Skin of body (tissue), 2 donors: Measurements from ENCODE around the gene PSMA7. TPM values are rescaled to one million over a fixed set of nuclear protein-coding genes. Genes with fewer than 3 reads are reported as not detected.

Experiments
- DNase-seq: peaks from one replicate; lab custom pipeline; 2025; lab: John Stamatoyannopoulos, UW
- total RNA-seq: library from RNA; depleted of rRNA; stranded (reverse); fragments of >200 nt; gene quantifications from one replicate; pipeline ENCODE4 v1.2.3, GENCODE V29; 2014

PSMA7 gene
- total RNA-seq, 1 donor from 2014 or later: 107 TPM

- DNase-seq: no peak
Observed at GRCh38 chr20:62172666-62173065, 29.5 kb upstream of the PSMA7 start.

DNA sequence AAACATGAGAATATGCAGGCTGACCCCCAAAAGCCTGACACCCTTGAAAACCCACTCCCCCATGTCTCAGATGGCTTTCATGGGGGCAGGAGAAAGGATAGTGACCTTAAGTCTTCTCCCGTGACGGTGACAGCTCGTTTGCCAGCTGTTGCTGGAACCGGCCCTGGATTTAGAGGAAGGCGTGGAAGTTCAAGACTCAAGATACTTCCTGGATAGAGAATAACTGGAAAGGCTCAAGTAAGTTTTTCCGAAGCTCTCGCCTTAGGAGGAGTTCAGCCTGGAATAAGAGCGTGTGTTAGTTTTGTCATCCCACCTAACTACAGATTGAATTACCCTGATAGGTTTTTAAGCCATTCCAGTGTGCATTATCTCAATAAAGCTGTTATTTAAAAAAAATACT is 28.1 kb upstream of the PSMA7 start:
- DNase-seq: no peak

GRCh38 chr20:62170536-62170935 is 27.3 kb upstream of the PSMA7 start:
- DNase-seq: no peak

DNA sequence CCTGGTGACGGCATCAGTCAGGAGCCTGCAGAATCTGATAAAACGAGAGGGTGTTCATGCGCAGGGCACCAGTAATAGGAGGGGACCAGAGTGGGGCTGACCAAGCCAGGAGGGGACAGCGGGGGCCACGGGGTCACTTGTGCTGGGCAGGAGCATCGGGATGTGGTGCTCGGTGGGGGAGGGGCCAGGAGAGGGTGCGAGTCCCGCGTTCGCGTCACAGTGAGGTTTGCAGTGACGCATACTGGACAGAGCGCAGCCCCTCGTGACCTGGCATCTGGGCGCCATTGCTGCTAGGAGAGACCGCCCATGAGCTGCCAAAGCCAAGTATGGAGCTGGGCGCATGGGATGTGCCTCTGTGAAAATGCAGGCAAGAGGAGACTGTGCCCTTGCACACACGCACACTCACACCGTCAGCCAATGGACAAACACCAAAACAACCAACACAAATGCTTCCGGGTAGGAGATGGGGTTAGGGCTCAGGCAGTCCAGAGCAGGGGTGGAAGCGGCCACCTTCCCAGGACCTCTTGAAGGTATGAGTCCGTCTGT is 25.8 kb upstream of the PSMA7 start:
- DNase-seq: no peak

DNA sequence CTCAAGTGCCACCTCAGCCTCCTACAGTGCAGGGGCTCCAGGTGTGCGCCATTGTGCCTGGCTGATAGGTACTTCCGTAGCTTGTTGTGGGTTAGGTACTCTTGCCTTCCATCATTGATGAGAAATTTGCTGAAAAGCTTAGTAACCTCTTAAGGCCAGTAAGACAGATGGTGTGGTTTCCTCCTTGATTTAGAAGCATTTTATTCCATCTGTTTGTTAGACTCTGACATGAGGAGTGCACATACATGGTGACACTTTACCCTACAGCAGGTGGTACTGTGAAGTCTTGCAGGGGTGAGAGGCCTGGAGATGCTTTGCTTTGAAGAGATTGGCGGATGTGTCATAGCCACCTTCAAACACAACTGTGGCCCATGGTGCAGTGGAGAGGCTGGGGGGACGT is 24.9 kb upstream of the PSMA7 start:
- DNase-seq: no peak

GRCh38 chr20:62167474-62167873 is 24.3 kb upstream of the PSMA7 start:
- no peak for DNase-seq

DNA sequence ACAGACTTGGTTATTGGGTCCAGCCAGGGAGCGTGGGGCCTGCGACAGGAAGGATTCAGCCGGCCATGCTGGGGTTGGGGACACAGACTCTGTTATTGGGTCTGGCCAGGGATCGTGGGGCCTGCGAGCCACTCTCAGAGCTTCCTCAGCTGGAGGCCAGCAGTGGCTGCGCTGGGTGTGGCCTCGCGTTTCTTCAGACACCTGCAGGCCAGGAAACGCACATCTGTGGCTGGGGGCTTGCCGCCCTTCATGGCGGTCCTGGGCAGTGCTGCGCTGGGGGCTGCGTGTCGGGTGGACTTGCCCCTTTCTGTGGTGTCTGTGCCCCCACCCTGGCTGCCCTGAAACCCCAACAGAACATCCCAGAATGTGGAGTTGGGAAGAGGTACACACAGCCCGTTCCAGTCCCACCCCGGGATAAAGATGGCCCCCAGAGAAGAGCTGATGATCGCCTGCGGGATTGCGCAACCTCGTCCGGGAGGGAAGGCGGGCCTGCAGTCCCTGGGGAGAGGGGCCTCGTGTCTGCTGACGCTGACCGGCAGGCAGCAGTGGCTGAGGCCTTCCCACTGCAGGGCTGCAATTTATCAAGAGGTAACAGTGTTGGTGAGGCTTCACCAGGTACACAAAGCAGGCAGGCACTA is 22.7 kb upstream of the PSMA7 start:
- DNase-seq: no peak

- DNase-seq: no peak
Observed at GRCh38 chr20:62164879-62165761, 21.9 kb upstream of the PSMA7 start.

DNA sequence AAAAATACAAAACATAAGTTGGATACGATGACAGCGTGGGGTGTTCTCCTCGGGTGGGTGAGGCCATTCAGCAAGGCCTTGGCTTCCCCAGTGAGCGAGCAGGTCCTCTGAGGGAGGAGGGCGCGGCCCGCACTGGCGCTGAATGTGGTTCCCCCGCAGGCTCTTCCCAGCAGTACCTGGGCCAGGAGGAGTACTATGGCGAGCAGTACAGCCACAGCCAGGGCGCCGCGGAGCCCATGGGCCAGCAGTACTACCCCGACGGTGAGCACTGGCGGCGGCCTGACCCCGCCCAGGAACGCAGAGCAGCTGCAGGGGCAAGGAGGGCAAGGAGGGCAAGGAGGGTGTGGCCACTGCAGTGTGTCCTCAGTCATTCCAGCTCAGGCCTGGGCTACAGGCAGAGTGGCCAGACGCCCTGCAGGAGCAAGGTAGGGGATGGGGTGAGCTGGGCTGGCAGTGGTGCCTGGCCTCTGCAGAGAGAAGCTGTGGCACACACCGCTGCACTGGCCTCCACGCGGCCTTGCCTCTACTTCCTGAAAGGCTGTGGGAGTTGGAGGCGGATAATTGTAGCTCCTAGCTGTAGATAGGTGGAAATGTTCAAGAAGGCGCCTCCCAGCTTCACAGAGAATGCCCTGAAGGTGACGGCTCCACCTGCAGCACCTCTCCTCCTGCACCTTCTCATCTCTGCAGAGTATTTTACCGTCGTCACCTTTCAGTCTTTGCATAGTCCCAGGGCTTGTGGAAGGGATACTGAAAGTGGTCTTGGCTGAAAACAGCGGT is 21.0 kb upstream of the PSMA7 start:
- DNase-seq: no peak

DNA sequence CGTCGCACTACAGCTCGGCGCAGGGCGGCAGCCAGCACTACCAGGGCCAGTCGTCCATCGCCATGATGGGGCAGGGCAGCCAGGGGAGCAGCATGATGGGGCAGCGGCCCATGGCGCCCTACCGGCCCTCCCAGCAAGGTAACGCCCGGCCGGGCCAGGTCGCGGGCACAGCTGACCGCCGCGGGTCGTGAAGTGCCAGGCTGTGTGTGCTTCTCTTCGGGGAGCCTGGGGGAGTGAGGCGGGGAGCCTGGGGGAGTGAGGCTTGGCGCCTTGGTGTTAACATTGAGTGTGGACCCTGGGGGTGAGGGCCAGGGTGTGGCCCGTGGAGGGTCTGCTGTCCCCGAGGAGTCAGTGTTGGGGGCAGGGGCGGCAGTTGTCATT is 20.3 kb upstream of the PSMA7 start:
- DNase-seq: no peak

GRCh38 chr20:62162765-62163484 is 19.7 kb upstream of the PSMA7 start:
- no peak for DNase-seq

DNA sequence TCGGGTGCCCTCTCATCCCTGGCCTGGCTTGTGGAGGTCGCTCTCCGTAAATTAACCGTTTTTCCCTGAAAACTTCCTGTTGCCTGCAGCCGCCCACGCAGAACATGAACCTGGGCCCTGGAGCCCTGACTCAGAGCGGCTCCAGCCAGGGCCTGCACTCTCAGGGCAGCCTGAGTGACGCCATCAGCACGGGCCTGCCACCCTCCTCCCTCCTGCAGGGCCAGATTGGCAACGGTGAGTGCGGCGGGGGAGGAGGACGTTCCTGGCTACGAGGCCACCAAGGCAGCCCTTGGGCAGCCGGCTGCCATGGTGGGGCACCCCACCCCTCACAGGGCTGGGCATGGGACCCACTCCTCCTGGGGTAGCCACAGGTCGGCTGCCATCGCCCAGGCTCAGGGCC is 18.2 kb upstream of the PSMA7 start:
- DNase-seq: no peak

DNA sequence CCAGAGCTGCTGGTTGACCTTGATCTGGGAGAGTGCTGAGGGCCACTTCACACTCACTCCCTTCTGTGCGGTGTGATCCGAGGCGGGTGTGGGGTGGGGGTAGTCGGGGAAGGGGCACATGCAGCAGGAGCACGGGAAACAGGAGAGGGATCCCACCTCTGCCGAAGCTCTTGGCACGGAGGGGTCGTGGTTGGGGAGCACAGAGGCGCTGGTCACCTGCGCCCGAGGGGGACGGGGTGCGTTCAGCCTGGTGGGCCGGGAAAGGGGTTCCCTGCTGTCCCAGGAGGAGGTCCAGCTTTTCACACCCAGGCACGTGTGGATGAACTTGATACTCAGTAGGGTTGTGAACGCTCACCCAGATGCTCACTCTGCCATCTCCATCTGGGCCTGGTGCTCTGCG is 17.7 kb upstream of the PSMA7 start:
- DNase-seq: no peak

- no peak for DNase-seq
Observed at GRCh38 chr20:62160253-62160652, 17.1 kb upstream of the PSMA7 start.

- no peak for DNase-seq
Observed at GRCh38 chr20:62159839-62160238, 16.6 kb upstream of the PSMA7 start.

DNA sequence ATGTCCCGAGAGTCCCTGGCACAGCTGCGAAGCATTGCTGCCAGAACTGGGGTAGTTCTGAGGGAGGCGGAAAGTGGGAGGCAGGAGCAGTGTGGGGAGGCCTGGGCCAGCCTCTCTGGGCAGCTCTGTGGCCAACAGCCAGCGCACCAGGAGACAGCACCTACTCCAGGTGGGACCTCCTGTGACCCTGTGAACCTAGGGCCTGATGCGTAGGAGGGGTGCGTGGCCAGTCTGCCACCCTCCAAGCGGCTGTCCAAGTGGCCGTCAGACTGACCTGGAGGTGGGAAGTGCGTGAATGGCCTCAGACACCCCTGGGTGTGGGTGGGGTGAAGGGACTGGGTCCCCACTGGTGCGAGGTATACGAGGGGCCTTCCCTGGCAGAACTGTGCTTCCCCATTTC is 15.9 kb upstream of the PSMA7 start:
- no peak for DNase-seq

- no peak for DNase-seq
Observed at GRCh38 chr20:62158541-62158940, 15.3 kb upstream of the PSMA7 start.

- no peak for DNase-seq
Observed at GRCh38 chr20:62158088-62158400, 14.8 kb upstream of the PSMA7 start.

- no peak for DNase-seq
Observed at GRCh38 chr20:62157387-62158087, 14.3 kb upstream of the PSMA7 start.

- no peak for DNase-seq
Observed at GRCh38 chr20:62156592-62157386, 13.6 kb upstream of the PSMA7 start.
